Measurements from ENCODE around the gene DLGAP4.

DLGAP4 gene

DNA sequence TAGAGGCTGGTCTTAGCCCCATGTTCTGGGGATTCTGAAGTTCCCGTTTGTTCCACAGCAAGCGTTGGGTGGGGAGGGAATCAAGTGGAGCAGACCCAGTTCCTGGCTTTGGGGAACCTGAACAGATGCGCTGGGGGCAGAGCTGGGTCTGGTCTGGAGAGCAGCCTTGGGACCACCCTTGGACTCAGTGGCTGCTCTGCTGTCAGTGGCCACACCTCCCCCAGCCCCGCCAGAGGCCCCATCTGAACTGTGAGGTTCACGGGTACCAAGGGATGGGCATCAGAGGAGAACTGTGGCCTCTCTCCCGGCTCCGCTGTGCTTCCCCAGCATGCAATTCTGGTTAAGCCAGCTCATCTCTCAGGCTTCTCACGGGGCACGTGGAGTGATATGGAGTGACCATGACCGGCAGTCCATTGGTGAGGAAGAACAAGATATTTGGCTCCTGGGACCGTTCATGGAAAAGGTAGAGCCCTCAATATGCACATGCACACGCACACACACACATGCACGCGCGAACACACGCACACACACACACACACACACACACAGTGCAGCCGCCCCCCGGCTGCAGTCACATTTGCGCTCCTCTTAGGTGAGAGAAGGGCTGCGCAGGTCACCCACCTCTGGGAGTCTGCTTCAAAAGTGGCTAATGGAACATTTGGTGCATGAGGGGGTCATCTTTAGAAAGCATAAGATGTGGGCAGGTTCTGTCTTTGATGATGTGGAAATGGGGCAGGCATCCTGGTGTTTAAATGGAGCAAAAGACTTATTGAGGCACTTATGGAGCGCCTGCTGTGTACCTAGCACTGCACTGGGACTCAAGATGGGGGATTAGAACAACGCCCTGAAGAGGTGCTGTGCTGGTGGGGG is 6.0 kb downstream of the DLGAP4 start:
- TF ChIP-seq, protein P1, sequence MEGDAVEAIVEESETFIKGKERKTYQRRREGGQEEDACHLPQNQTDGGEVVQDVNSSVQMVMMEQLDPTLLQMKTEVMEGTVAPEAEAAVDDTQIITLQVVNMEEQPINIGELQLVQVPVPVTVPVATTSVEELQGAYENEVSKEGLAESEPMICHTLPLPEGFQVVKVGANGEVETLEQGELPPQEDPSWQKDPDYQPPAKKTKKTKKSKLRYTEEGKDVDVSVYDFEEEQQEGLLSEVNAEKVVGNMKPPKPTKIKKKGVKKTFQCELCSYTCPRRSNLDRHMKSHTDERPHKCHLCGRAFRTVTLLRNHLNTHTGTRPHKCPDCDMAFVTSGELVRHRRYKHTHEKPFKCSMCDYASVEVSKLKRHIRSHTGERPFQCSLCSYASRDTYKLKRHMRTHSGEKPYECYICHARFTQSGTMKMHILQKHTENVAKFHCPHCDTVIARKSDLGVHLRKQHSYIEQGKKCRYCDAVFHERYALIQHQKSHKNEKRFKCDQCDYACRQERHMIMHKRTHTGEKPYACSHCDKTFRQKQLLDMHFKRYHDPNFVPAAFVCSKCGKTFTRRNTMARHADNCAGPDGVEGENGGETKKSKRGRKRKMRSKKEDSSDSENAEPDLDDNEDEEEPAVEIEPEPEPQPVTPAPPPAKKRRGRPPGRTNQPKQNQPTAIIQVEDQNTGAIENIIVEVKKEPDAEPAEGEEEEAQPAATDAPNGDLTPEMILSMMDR (IDR thresholded peaks at IDR 0.05; ENCODE audit: control insufficient read depth, insufficient read depth, low read depth, low read length, missing control alignments), result no peak
- no peak for DNase-seq (ENCODE audit: low read depth)
- no peak overlapping the region for H3K4me3 ChIP-seq (ENCODE audit: control insufficient read depth, low read depth, low read length)

GRCh38 chr20:36312724-36313441 is 6.7 kb downstream of the DLGAP4 start:
- TF ChIP-seq, protein P1 (IDR thresholded peaks at IDR 0.05; ENCODE audit: control insufficient read depth, insufficient read depth, low read depth, low read length, missing control alignments), result no peak
- H3K4me3 ChIP-seq (ENCODE audit: control insufficient read depth, low read depth, low read length), result no peak overlapping the region
- DNase-seq (ENCODE audit: low read depth), result no peak

GRCh38 chr20:36313476-36313875 is 7.3 kb downstream of the DLGAP4 start:
- TF ChIP-seq, protein P1 (IDR thresholded peaks at IDR 0.05; ENCODE audit: control insufficient read depth, insufficient read depth, low read depth, low read length, missing control alignments), result no peak
- no peak overlapping the region for H3K4me3 ChIP-seq (ENCODE audit: control insufficient read depth, low read depth, low read length)
- DNase-seq (ENCODE audit: low read depth), result no peak

- no peak overlapping the region for H3K4me3 ChIP-seq (ENCODE audit: control insufficient read depth, low read depth, low read length)
- no peak for DNase-seq (ENCODE audit: low read depth)
- TF ChIP-seq, protein P1 (IDR thresholded peaks at IDR 0.05; ENCODE audit: control insufficient read depth, insufficient read depth, low read depth, low read length, missing control alignments), result no peak
Measured at GRCh38 chr20:36313926-36314325, 7.8 kb downstream of the DLGAP4 start.

DNA sequence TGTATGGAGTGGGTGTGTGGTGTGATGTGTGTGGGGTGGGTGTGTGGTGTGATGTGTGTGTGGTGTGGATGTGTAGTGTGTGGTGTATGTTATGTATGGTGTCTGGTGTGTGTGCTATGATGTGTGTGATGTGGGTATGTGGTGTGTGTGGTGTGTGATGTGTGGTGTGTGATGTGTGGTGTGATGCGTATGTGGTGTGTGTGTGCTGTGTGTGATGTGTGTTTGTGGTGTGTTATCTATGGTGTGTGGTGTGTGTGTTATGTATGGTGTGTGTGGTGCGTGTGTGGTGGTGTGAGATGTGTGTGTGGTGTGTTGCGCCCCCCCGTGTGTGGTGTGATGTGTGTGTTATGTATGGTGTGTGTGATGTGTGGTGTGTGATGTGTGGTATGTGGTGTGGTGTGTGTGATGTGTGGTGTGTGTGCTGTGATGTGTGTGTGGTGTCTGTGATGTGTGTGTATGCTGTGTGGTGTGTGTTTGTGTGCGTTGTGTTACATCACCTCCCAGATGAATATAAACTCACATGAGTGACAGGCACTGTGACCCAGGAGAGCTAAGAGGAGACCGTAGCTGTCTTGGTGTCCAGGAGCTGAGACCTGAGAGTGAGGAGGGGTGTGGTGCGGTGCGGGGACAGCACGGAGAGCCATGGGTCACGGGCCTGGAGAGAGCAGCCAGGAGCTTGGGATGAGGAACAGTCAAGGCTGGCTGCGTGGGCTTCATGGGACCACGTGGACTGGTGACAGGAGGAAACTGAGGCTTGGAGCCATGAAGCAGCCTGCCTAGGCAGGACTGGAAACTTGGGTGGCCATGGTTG is 8.8 kb downstream of the DLGAP4 start:
- no peak overlapping the region for H3K4me3 ChIP-seq (ENCODE audit: control insufficient read depth, low read depth, low read length)
- TF ChIP-seq, protein P1 (IDR thresholded peaks at IDR 0.05; ENCODE audit: control insufficient read depth, insufficient read depth, low read depth, low read length, missing control alignments), result no peak
- DNase-seq (ENCODE audit: low read depth), result no peak

Data from AG09309 (cell line).